K562 (cell line): ENCODE measurements around the gene TESMIN. TPM values are rescaled to one million over a fixed set of nuclear protein-coding genes. Genes with fewer than 3 reads are reported as not detected.

Experiments
- CAMTA2 ChIP-seq: fragments of 250-450 bp; sonication (Bioruptor Pico); conservative IDR thresholded peaks from 2 replicates; pipeline ENCODE4 v1.5.1; 2022
- CXXC5 ChIP-seq: fragments of 250-450 bp; sonication (Bioruptor Pico); IDR thresholded peaks from 2 replicates; pipeline ENCODE4 v1.8.0; 2022; ENCODE audit warnings: inconsistent platforms, mild to moderate bottlenecking, moderate library complexity
- E2F6 ChIP-seq, 2 experiments: IDR thresholded peaks; 2 replicates each; pipeline ENCODE4 v1.6.1; 2011; ENCODE audit warnings: borderline replicate concordance in 1 of 2, control low read depth in 1 of 2, low read depth in 1 of 2, low read length in 1 of 2, mild to moderate bottlenecking in 1 of 2, mixed read lengths in 1 of 2, moderate library complexity in 1 of 2; ENCODE audit not compliant: insufficient read depth in 1 of 2, insufficient read length in 1 of 2, poor library complexity in 1 of 2, severe bottlenecking in 1 of 2; ENCODE audit errors: extremely low read depth in 1 of 2
- ETV1 ChIP-seq: fragments of 450-650 bp; conservative IDR thresholded peaks from 2 replicates; pipeline ENCODE4 v1.6.1; 2016; ENCODE audit warnings: missing genetic modification characterization, control low read depth, low read depth, missing compliant biosample characterization
- FOXM1 ChIP-seq, 2 experiments: fragments of 450-650 bp in 1 of 2; sonication (generic) in 1 of 2; formaldehyde crosslinking in 1 of 2; IDR thresholded peaks; 2 replicates each; pipeline versions ENCODE4 v1.6.1 to v1.9.0; 2017 to 2022; ENCODE audit warnings: low read depth in 2 of 2, mild to moderate bottlenecking in 2 of 2, missing genetic modification reagents in 1 of 2, moderate library complexity in 1 of 2
- HMGXB4 ChIP-seq: sonication (generic); formaldehyde crosslinking; IDR thresholded peaks from 2 replicates; pipeline ENCODE4 v1.8.1; 2023; ENCODE audit warnings: mild to moderate bottlenecking, missing genetic modification reagents
- MYC ChIP-seq, 2 experiments: fragments of 250-450 bp in 1 of 2; sonication (Bioruptor Pico) in 1 of 2; IDR thresholded peaks; 2 replicates each; pipeline versions ENCODE4 v1.5.1 to v1.6.1; 2012 to 2021; ENCODE audit warnings: low read depth in 2 of 2, borderline replicate concordance in 1 of 2, improper control_type of control experiment in 1 of 2, low read length in 1 of 2, mild to moderate bottlenecking in 1 of 2, moderate library complexity in 1 of 2
- PCBP2 ChIP-seq: fragments of 200-400 bp; formaldehyde crosslinking; IDR thresholded peaks from 2 replicates; pipeline ENCODE4 v1.6.1; 2018; ENCODE audit warnings: low read length, low read depth, mild to moderate bottlenecking, moderate library complexity; ENCODE audit not compliant: poor library complexity, severe bottlenecking
- PHF8 ChIP-seq: fragments of 200-600 bp; sonication (generic); IDR thresholded peaks from 2 replicates; pipeline ENCODE4 v1.6.1; 2012; ENCODE audit warnings: mixed run types, mild to moderate bottlenecking, inconsistent platforms, low read length, moderate library complexity, borderline replicate concordance
- PKNOX1 ChIP-seq: fragments of 450-650 bp; IDR thresholded peaks from 2 replicates; pipeline ENCODE4 v1.6.1; 2016
- PRPF4 ChIP-seq: fragments of 200-400 bp; formaldehyde crosslinking; IDR thresholded peaks from one replicate; pipeline ENCODE4 v1.6.1; 2017; ENCODE audit warnings: low read length, low read depth, mild to moderate bottlenecking; ENCODE audit not compliant: insufficient read depth, poor library complexity, severe bottlenecking
- RBM25 ChIP-seq: fragments of 200-400 bp; formaldehyde crosslinking; IDR thresholded peaks from 2 replicates; pipeline ENCODE4 v1.6.1; 2018; ENCODE audit warnings: low read length, low read depth, moderate library complexity; ENCODE audit not compliant: severe bottlenecking
- SMAD4 ChIP-seq: fragments of 250-450 bp; sonication (Bioruptor Pico); conservative IDR thresholded peaks from 2 replicates; pipeline ENCODE4 v1.8.0; 2021; ENCODE audit warnings: inconsistent platforms, mild to moderate bottlenecking, moderate library complexity
- ZBTB7A ChIP-seq: IDR thresholded peaks from 2 replicates; pipeline ENCODE4 v1.6.1; 2011; ENCODE audit warnings: low read depth, mild to moderate bottlenecking, low read length, moderate library complexity, borderline replicate concordance; ENCODE audit not compliant: control insufficient read depth
- ZFX ChIP-seq: sonication (generic); formaldehyde crosslinking; IDR thresholded peaks from 2 replicates; pipeline ENCODE4 v1.8.0; 2022; ENCODE audit warnings: mild to moderate bottlenecking, missing genetic modification reagents, moderate library complexity
- ZNF253 ChIP-seq: fragments of 250-450 bp; sonication (Bioruptor Pico); conservative IDR thresholded peaks from 2 replicates; pipeline ENCODE4 v1.6.1; 2021; ENCODE audit warnings: mild to moderate bottlenecking
- ZNF436 ChIP-seq: fragments of 250-450, 450-650 bp; sonication (Bioruptor Pico); formaldehyde crosslinking; IDR thresholded peaks from 2 replicates; pipeline ENCODE4 v1.7.0; 2020; ENCODE audit warnings: mild to moderate bottlenecking
- polyA plus RNA-seq, 8 experiments: library from polyadenylated mRNA; depleted of rRNA in 4 of 8; stranded (reverse) in 5 of 8; unstranded in 3 of 8; fragments of >200 nt; fragmentation: Nextera tagmentation in 2 of 8; fragmentation: Illumina TruSeq in 1 of 8; extraction: Ambion mirVana in 2 of 8; extraction: Trizol in 1 of 8; gene quantifications; 2 replicates each; pipeline versions ENCODE4 v1.2.1 to v1.2.3, GENCODE V29; 2011 to 2014; ENCODE audit warnings: inconsistent platforms in 1 of 8, missing spikeins in 1 of 8
- total RNA-seq, 7 experiments: library from RNA; depleted of rRNA in 6 of 7; stranded (reverse); fragments of >200 nt in 6 of 7; fragmentation: Illumina TruSeq in 2 of 7; extraction: Trizol in 2 of 7; gene quantifications; 2 replicates each; pipeline versions ENCODE4 v1.2.1 to v1.2.3, GENCODE V29; 2011 to 2021; ENCODE audit warnings: low replicate concordance in 1 of 7
- TF ChIP-seq, protein P1 (sequence below): sonication (generic); formaldehyde crosslinking; IDR thresholded peaks from 2 replicates; pipeline ENCODE4 v1.8.1; 2023; ENCODE audit warnings: mild to moderate bottlenecking, missing genetic modification reagents, moderate library complexity

TESMIN gene
- total and polyA plus RNA-seq, 9 of the 15 experiments (the other 6 are each of a cell fraction or from before 2014, with no cell fraction given) = 8.9 to 50.5 (median 15.0) TPM

DNA sequence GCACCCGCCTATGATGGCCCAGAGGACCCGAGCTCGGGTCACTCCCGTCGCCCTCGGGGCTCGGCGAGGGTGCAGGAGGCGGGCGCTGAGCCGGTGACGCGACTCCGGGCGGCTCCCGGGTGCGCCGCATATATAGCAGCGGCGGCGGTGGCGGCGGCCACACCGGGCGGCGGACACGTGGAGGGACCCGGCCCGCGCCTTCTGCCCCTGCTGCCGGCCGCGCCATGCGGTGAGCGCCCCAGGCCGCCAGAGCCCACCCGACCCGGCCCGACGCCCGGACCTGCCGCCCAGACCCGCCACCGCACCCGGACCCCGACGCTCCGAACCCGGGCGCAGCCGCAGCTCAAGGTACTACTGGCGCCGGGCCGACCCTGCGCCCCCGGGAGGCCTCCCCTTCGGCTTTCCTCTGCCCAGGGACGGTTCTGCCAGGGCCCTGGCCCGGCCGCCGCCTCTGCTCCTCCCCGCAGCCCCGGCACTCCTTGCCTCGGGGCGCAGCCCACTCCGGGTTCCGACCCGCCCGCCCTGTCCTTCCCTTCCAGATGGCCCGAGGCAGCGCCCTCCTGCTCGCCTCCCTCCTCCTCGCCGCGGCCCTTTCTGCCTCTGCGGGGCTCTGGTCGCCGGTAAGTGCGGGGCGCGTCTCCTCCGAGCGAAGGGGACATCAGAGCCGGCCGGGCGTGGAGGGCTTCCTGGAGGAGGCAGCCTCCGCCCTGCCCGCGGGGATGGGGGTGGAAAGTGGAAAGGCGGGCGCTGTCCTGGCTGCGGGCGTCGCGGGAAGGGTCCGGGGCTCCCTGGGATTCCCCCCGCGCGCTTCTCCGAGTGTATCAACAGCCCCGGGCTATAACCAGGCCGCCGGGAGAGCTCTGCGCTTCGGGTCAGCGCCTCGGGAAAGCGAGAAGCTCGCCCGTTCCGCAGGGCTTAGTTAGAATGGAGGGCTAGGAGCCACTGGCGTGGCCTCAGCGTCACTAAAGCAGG, 66.6 kb downstream of the TESMIN start, which contains the start of gene GAL (continued):
- TF ChIP-seq ZNF253 (CRISPR knock-in tag) (no peak), CAMTA2 (CRISPR knock-in tag) (no peak), RBM25 (peak; percentile 97), PKNOX1 (no peak), MYC (IDR thresholded peaks at IDR 0.05; ENCODE audit: low read depth, low read length) (peak; percentile 86), MYC (CRISPR knock-in tag; IDR thresholded peaks at IDR 0.05; ENCODE audit: borderline replicate concordance, low read depth) (no peak), PRPF4 (peak; percentile 16), ZFX (CRISPR knock-in tag) (peak; percentile 62), HMGXB4 (CRISPR knock-in tag) (0 out of 2 replicates have a peak, but pooled peaks have one; percentile 52), CXXC5 (CRISPR knock-in tag) (peak; percentile 73), ETV1 (tag) (no peak), ZNF436 (CRISPR knock-in tag) (peak; percentile 89), PCBP2 (peak; percentile 65), FOXM1 (IDR thresholded peaks at IDR 0.05; ENCODE audit: low read depth) (no peak), FOXM1 (CRISPR knock-in tag; IDR thresholded peaks at IDR 0.05; ENCODE audit: low read depth) (0 out of 2 replicates have a peak, but pooled peaks have one; percentile 2), PHF8 (peak; percentile 67; the same call in 1 of the 2 replicates), ZBTB7A (peak; percentile 32; the same call in 1 of the 2 replicates), SMAD4 (CRISPR knock-in tag) (peak; percentile 43), E2F6 (IDR thresholded peaks at IDR 0.05; ENCODE audit: borderline replicate concordance in 1 of 2, extremely low read depth in 1 of 2, insufficient read depth in 1 of 2, insufficient read length in 1 of 2, low read depth in 1 of 2, low read length in 1 of 2, poor library complexity in 1 of 2, severe bottlenecking in 1 of 2) (peak; percentile 78 to 96)
- TF ChIP-seq, protein P1, sequence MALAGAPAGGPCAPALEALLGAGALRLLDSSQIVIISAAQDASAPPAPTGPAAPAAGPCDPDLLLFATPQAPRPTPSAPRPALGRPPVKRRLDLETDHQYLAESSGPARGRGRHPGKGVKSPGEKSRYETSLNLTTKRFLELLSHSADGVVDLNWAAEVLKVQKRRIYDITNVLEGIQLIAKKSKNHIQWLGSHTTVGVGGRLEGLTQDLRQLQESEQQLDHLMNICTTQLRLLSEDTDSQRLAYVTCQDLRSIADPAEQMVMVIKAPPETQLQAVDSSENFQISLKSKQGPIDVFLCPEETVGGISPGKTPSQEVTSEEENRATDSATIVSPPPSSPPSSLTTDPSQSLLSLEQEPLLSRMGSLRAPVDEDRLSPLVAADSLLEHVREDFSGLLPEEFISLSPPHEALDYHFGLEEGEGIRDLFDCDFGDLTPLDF (CRISPR knock-in tag) = peak; percentile 26; the same call in 1 of the 2 replicates
